Measurements from ENCODE around the gene STOM. TPM values are rescaled to one million over a fixed set of nuclear protein-coding genes. Genes with fewer than 3 reads are reported as not detected.

The STOM gene
- total RNA-seq, 3 donors from 2014 or later (not counting 1 experiment from before 2014, with no cell fraction given) = 185 to 241 (median 189) TPM

DNA sequence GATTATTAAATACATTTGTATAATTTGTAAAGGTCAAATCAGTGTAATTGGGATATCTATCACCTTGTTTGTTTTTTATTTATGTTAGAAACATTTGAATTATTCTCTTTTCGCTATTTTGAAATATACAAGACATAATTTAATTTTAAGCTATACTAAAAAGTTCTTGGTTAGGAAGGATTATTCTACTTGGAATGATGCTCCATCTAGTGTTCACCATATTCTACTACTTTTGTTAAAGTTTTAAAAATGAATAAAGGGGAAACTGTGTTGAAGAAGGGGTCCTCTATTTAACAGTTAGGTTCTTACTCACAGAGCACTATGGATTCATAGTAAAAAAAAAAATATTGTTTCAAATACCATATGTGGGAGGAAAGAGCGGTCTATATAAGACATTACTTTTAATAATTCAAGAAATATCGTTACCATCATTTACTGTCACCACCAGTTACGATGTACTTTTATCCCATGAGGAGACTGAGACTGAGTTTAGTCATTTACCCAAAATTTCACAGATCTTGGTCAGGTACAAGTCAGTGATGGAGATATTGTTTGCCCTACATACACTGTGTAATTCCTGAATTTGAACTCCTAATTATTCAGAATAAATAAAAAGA lies 6.3 kb upstream of the STOM start:
- TF ChIP-seq, protein P1, sequence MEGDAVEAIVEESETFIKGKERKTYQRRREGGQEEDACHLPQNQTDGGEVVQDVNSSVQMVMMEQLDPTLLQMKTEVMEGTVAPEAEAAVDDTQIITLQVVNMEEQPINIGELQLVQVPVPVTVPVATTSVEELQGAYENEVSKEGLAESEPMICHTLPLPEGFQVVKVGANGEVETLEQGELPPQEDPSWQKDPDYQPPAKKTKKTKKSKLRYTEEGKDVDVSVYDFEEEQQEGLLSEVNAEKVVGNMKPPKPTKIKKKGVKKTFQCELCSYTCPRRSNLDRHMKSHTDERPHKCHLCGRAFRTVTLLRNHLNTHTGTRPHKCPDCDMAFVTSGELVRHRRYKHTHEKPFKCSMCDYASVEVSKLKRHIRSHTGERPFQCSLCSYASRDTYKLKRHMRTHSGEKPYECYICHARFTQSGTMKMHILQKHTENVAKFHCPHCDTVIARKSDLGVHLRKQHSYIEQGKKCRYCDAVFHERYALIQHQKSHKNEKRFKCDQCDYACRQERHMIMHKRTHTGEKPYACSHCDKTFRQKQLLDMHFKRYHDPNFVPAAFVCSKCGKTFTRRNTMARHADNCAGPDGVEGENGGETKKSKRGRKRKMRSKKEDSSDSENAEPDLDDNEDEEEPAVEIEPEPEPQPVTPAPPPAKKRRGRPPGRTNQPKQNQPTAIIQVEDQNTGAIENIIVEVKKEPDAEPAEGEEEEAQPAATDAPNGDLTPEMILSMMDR (IDR thresholded peaks at IDR 0.05) = peak; percentile 84
- Mint-ChIP-seq H3K36me3 (no peaks in the 10 kb centered on the region), H3K4me3 (no peak overlapping the region), H3K27ac (no peak overlapping the region), H3K27me3 (ENCODE audit: low read depth in 2 of 2) (no peaks in the 10 kb centered on the region), H3K4me1 (peaks cover 9 to 22% of the 10 kb centered on the region in 2 donors), H3K9me3 (no peaks in the 10 kb centered on the region)
- Histone ChIP-seq H3K9me3 (ENCODE audit: control insufficient read depth, insufficient read depth, low read length) (no peaks in the 10 kb centered on the region), H3K27me3 (ENCODE audit: control insufficient read depth, insufficient read depth, low read length) (no peaks in the 10 kb centered on the region), H3K36me3 (ENCODE audit: control insufficient read depth, insufficient read depth, low read length) (no peaks in the 10 kb centered on the region), H3K4me3 (ENCODE audit: low read length) (no peak overlapping the region), H3K4me1 (ENCODE audit: control insufficient read depth, insufficient read depth, low read length) (no peaks in the 10 kb centered on the region), H3K27ac (ENCODE audit: low read length) (no peak overlapping the region)
- intact Hi-C loops (cut with micrococcal nuclease) = loop anchor here (1.0 kb wide), 2 partner anchors 24 to 56 kb away; no protein-coding TSS in a partner anchor
- ATAC-seq = peak in 2 of 3 donors; percentile 52 to 59
- 100% methylated on average over 1 of the region's 4 CpGs for WGBS (ENCODE audit: insufficient coverage)
- peak in 1 of 2 donors; percentile 53 for DNase-seq

DNA sequence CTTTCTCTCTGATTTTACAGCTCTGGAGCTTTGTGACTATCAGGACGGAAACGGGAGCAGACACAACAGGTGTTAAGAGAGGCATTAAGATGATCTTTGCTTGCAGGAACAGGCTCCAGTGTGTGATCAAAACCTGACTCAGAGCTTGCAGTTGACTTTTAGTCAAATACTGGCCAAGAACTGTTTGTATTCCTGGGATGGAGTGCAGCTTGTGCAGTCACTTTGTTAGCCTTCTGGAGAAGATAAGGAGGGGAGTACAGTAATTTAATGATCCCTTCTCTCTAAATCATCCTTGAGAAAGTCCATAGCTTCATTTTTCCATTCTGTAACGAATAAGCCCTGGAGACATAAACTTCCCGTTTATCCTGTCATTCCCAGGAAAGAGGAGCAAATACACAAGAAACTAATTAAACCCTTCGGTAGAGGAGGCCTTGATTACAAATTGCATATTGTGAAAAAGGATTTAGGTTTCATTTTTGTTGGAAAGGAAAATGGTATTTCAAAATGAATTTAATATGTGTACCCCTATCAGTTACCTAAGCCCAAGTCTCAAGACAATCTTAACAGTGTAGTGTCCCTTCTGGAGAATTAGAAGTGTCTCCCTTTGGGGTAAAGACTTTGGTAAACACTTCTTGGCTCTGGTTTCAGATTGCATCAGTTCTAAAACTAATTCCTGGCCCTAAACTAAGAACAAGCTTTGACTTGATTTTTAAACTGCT lies 3.1 kb upstream of the STOM start:
- Mint-ChIP-seq H3K4me3 (no peak overlapping the region), H3K27ac (peak overlapping the region; percentile 37 to 94), H3K27me3 (ENCODE audit: low read depth in 2 of 2) (no peaks in the 10 kb centered on the region), H3K9me3 (peaks cover 0 to 3% of the 10 kb centered on the region in 2 donors), H3K4me1 (peaks cover 24 to 37% of the 10 kb centered on the region in 2 donors), H3K36me3 (no peaks in the 10 kb centered on the region)
- Histone ChIP-seq H3K36me3 (ENCODE audit: control insufficient read depth, insufficient read depth, low read length) (no peaks in the 10 kb centered on the region), H3K9me3 (ENCODE audit: control insufficient read depth, insufficient read depth, low read length) (no peaks in the 10 kb centered on the region), H3K27ac (ENCODE audit: low read length) (no peak overlapping the region), H3K4me1 (ENCODE audit: control insufficient read depth, insufficient read depth, low read length) (peaks cover 16% of the 10 kb centered on the region), H3K4me3 (ENCODE audit: low read length) (no peak overlapping the region), H3K27me3 (ENCODE audit: control insufficient read depth, insufficient read depth, low read length) (no peaks in the 10 kb centered on the region)
- intact Hi-C loops (cut with micrococcal nuclease) = no loop called here
- WGBS (ENCODE audit: insufficient coverage) = 88% methylated on average over 5 of the region's 5 CpGs
- ATAC-seq (no peak), DNase-seq (no peak)
- TF ChIP-seq, protein P1 (IDR thresholded peaks at IDR 0.05) = no peak

DNA sequence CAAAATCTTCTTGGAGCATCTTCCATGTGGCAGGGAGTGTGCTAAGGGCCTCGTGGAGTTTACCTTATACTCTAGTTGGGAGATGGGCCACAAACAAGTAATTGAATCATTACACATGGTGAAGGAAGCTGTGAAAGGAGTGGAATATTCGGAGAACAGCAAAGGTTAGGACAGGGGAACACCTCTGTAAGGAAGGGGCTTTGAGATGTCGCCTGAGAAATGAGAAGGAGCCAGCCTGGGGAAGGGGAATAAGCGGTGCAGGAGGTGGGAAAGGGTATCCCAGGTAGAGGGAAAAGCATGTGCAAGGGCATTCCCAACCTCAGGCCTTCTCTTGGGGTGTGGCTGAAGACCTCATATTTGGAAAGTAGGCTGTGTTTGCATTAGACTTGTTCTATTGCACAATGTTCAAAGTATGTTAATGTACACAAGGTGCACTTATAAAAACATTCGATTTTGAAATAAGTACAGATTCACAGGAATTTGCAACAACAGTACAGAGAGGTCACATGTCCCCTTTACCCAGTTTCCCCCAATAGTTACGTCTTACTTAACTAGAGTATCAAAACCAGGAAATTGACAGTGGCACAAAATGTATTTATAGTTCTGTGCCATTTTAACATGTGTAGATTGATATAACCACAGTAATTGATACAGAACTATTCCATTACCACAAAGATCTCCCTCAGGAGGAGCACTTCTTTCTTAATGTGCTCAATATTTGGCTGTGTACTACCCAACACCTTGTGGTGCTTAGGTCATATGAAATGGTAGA lies 2.4 kb upstream of the STOM start:
- H3K4me3 Mint-ChIP-seq = no peak overlapping the region
- Histone ChIP-seq H3K9me3 (ENCODE audit: control insufficient read depth, insufficient read depth, low read length) (no peaks in the 10 kb centered on the region), H3K4me1 (ENCODE audit: control insufficient read depth, insufficient read depth, low read length) (peaks cover 16% of the 10 kb centered on the region), H3K27ac (ENCODE audit: low read length) (no peak overlapping the region), H3K36me3 (ENCODE audit: control insufficient read depth, insufficient read depth, low read length) (no peaks in the 10 kb centered on the region), H3K4me3 (ENCODE audit: low read length) (no peak overlapping the region), H3K27me3 (ENCODE audit: control insufficient read depth, insufficient read depth, low read length) (no peaks in the 10 kb centered on the region)
- no peaks in the 10 kb centered on the region for H3K36me3 Mint-ChIP-seq
- TF ChIP-seq, protein P1 (IDR thresholded peaks at IDR 0.05) = no peak
- H3K9me3 Mint-ChIP-seq = peaks cover 0 to 3% of the 10 kb centered on the region in 2 donors
- WGBS (ENCODE audit: insufficient coverage) = 88% methylated on average over 5 of the region's 6 CpGs
- no peaks in the 10 kb centered on the region for H3K27me3 Mint-ChIP-seq (ENCODE audit: low read depth in 2 of 2)
- DNase-seq (no peak), ATAC-seq (no peak)
- peaks cover 31 to 44% of the 10 kb centered on the region in 2 donors for H3K4me1 Mint-ChIP-seq
- H3K27ac Mint-ChIP-seq = peak overlapping the region; percentile 37 to 94
- intact Hi-C loops (cut with micrococcal nuclease) = no loop called here

Data from natural killer cell (primary cell).